ENCODE measurements around the gene CASP8AP2. TPM values are rescaled to one million over a fixed set of nuclear protein-coding genes. Genes with fewer than 3 reads are reported as not detected.
"Not testable (repeated sequence)": the region's sequence is repeated elsewhere in the genome, so short reads cannot be mapped to it uniquely, and the experiment has no call there.

The CASP8AP2 gene
- total RNA-seq, 1 experiment from 2014 or later = 24.3 TPM

DNA sequence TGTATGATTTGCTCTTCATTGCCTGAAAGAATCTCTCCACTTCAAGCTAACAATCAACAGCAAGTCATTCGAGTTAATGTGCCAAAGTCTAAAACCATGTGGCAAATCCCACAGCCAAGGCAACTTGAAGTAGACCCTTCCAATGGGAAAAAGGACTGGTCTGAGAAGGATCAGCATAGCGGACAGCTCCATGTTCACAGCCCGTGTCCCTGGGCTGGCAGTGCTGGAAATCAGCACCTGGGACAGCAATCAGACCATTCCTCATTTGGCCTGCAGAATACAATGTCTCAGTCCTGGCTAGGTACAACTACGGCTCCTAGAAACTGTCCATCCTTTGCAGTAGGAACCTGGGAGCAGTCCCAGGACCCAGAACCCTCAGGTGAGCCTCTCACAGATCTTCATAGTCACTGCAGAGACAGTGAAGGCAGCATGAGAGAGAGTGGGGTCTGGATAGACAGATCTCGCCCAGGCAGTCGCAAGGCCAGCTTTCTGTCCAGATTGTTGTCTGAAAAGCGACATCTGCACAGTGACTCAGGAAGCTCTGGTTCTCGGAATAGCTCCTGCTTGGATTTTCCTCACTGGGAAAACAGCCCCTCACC lies 65.7 kb downstream of the CASP8AP2 start:
- H3K4me3 Mint-ChIP-seq (ENCODE audit: low read depth, unreplicated experiment) = no peak overlapping the region
- H3K27me3 Mint-ChIP-seq (ENCODE audit: unreplicated experiment) = peaks cover 59% of the 10 kb centered on the region

DNA sequence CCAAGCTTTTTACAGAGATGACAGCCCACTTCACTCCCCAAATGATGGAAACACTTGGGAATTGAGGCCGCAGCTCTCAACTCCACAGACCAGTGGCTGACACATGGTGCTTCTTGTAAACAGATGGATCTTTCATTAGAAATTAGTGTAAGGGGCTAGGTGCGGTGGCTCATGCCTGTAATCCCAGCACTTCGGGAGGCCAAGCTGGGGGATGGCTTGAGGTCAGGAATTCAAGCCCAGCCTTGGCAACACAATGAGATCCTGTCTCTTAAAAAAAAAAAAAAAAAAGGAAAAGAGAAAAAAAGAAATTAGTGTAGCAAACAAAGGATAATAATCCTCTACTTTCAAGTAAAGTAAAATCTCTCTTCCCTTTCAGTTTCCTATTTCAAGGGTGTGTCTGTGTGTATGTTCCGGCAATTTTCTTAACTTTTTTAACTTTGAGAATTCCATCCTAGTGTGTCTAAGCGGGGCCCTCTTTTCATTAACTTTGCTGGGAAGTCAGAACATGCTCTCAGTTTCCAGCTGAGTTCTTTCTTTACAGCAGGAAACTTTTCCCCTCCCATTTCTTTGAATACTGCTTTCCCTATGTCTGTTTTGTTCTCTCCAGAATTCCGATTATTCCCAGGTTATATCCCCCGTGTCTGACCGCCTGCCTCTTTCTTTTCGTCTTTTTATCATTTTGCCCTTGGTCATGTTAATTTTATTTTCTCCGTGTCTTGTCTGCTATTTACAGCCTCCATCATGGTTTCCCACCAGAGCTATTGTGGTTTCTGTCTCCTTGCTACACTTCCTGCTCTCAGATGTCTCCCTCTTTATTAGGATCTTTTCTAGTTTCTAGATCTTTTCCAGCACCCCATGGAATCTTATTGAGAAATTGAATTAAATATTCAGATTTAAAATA lies 80.6 kb downstream of the CASP8AP2 start:
- BruUV-seq (replicated peaks) = not testable (repeated sequence)

More for the DNA sequence above, 65.7 kb downstream of the CASP8AP2 start:
- Mint-ChIP-seq H3K27ac (ENCODE audit: unreplicated experiment) (no peak overlapping the region), H3K36me3 (ENCODE audit: insufficient read depth, unreplicated experiment) (no peaks in the 10 kb centered on the region), H3K4me1 (ENCODE audit: low read depth, unreplicated experiment) (peaks cover 11% of the 10 kb centered on the region), H3K9me3 (ENCODE audit: low read depth, unreplicated experiment) (no peaks in the 10 kb centered on the region)
- peak; percentile 53 for DNase-seq
- no peak for TF ChIP-seq CTCF (IDR thresholded peaks at IDR 0.05; ENCODE audit: unreplicated experiment)
- no TSS peak for BruUV-seq (replicated peaks)
- intact Hi-C loops (cut with micrococcal nuclease; ENCODE audit: unreplicated experiment) = no loop called here
- CTCF ChIA-PET = no interaction called here

DNA sequence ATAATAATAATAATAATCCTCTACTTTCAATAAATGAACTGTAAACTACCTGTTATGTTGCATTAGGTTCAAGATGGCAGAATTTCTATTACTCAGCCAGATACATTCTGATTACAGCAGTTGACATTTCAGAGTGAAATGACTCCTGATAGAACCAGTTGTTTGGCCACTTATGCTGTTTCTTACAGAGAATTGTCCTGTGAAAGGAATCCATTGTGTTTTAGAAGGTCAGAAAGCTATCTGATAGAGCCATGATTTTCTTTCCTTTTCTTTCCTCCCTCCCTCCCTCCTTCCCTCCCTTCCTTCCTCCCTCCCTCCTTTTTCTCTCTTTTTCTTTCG lies 81.2 kb downstream of the CASP8AP2 start:
- H3K4me3 Mint-ChIP-seq (ENCODE audit: low read depth, unreplicated experiment) = no peak overlapping the region
- no peaks in the 10 kb centered on the region for H3K27me3 Mint-ChIP-seq (ENCODE audit: unreplicated experiment)
- no peaks in the 10 kb centered on the region for H3K4me1 Mint-ChIP-seq (ENCODE audit: low read depth, unreplicated experiment)
- intact Hi-C loops (cut with micrococcal nuclease; ENCODE audit: unreplicated experiment) = no loop called here
- no TSS peak for BruUV-seq (replicated peaks)
- H3K27ac Mint-ChIP-seq (ENCODE audit: unreplicated experiment) = no peak overlapping the region
- CTCF ChIA-PET = interaction anchor here (0.6 to 0.7 kb wide), 2 partner anchors 11 to 27 kb away, joined by 9 read pairs; no protein-coding TSS in a partner anchor
- no peaks in the 10 kb centered on the region for H3K9me3 Mint-ChIP-seq (ENCODE audit: low read depth, unreplicated experiment)
- no peak for DNase-seq
- no peak for TF ChIP-seq CTCF (IDR thresholded peaks at IDR 0.05; ENCODE audit: unreplicated experiment)
- no peaks in the 10 kb centered on the region for H3K36me3 Mint-ChIP-seq (ENCODE audit: insufficient read depth, unreplicated experiment)

More for the DNA sequence above, 80.6 kb downstream of the CASP8AP2 start:
- H3K4me3 Mint-ChIP-seq (ENCODE audit: low read depth, unreplicated experiment); H3K27me3 Mint-ChIP-seq (ENCODE audit: unreplicated experiment); H3K27ac Mint-ChIP-seq (ENCODE audit: unreplicated experiment); CTCF ChIA-PET; H3K36me3 Mint-ChIP-seq (ENCODE audit: insufficient read depth, unreplicated experiment); H3K4me1 Mint-ChIP-seq (ENCODE audit: low read depth, unreplicated experiment); intact Hi-C loops (cut with micrococcal nuclease; ENCODE audit: unreplicated experiment); DNase-seq; H3K9me3 Mint-ChIP-seq (ENCODE audit: low read depth, unreplicated experiment): not testable (repeated sequence)

DNA sequence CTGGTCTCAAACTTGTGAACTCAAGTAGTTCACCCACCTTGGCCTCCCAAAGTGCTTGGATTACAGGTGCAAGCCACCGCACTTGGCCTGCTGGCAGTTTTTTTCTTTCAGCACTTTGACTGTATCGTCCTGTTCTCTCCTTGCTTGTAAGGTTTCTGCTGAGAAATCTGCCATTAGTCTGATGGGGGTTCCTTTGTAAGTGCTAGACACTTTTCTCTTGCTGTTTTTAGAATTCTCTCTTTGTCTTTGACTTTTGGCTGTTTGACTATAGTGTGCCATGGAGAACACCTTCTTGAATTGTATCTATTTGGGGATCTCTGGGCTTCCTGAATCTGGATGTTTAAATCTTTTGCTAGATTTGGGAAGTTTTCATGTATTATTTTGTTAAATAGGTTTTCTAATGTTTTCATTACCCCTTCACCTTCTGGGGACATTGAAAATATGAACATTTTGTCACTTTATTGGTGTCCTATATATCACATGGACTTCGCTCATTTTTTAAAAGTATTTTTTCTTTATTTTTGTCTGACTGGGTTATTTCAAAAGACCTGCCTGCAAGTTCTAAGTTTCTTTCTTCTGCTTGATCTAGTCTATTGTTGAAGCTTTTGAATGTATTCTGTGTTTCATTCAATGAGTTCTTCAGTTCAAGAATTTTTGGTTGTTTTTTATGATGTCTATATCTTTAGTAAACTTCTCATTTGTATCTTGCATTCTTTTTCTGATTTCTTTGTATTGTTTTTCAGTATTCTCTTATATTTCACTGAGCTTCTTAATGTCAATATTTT lies 86.6 kb downstream of the CASP8AP2 start:
- Mint-ChIP-seq H3K36me3 (ENCODE audit: insufficient read depth, unreplicated experiment) (no peaks in the 10 kb centered on the region), H3K4me3 (ENCODE audit: low read depth, unreplicated experiment) (no peak overlapping the region), H3K4me1 (ENCODE audit: low read depth, unreplicated experiment) (no peaks in the 10 kb centered on the region), H3K27me3 (ENCODE audit: unreplicated experiment) (no peaks in the 10 kb centered on the region), H3K9me3 (ENCODE audit: low read depth, unreplicated experiment) (no peaks in the 10 kb centered on the region), H3K27ac (ENCODE audit: unreplicated experiment) (no peak overlapping the region)
- intact Hi-C loops (cut with micrococcal nuclease; ENCODE audit: unreplicated experiment) = no loop called here
- no peak for TF ChIP-seq CTCF (IDR thresholded peaks at IDR 0.05; ENCODE audit: unreplicated experiment)
- DNase-seq = no peak
- BruUV-seq (replicated peaks) = no TSS peak
- CTCF ChIA-PET = no interaction called here

Measured in Calu3 (cell line).